HCT116 (cell line): ENCODE results near the gene CTSW. TPM values are rescaled to one million over a fixed set of nuclear protein-coding genes. Genes with fewer than 3 reads are reported as not detected.

Experiments
- ATAC-seq: fragments of 200-7000 bp; cut with Tn5 transposase; 2 replicates; pipeline ENCODE4 v1.9.1; 2020; ENCODE audit warnings: mild to moderate bottlenecking, moderate library complexity
- BruUV-seq: library from RNA; stranded (reverse); fragments of 400-500 nt; replicated peaks from 2 replicates; lab custom pipeline; 2021; lab: Mats Ljungman, UMichigan
- CTCF ChIA-PET: fragments of 300-600 bp; sonication (Branson Sonifier 250); formaldehyde crosslinking; loops from one replicate; lab custom pipeline; 2021; ENCODE audit warnings: antibody characterized with exemption; lab: Charles Lee
- POLR2A ChIA-PET: fragments of 300-600, 350-600 bp; sonication (Branson Sonifier 250); formaldehyde crosslinking; loops from one replicate; lab custom pipeline; 2021; ENCODE audit warnings: antibody characterized with exemption; lab: Charles Lee
- RAD21 ChIA-PET, 2 experiments: fragments of 300-600 bp; sonication (Branson Sonifier 250); formaldehyde crosslinking; loops; one replicate each; lab custom pipeline; 2023; ENCODE audit warnings: low total read pairs in 2 of 2; ENCODE audit not compliant: uncharacterized antibody in 2 of 2, unreplicated experiment in 2 of 2, low non-redundant PET in 1 of 2; lab: Charles Lee
- DNase-seq: peaks from one replicate; pipeline ENCODE4 v3.0.0-alpha.2; 2010; ENCODE audit warnings: low read depth, low spot score
- H2AFZ ChIP-seq: fragments of 200-600 bp; shearing (Covaris generic), sonication (generic); 2 replicates; pipeline ENCODE4 v1.6.1; 2017; ENCODE audit warnings: low read depth, mixed run types, mixed read lengths, antibody characterized with exemption, low read length; ENCODE audit not compliant: poor library complexity, severe bottlenecking
- H3K27ac ChIP-seq: 2 replicates; pipeline ENCODE4 v1.5.1; 2012; ENCODE audit warnings: low read depth, low read length
- H3K27me3 ChIP-seq: fragments of 200-600 bp; sonication (generic); 2 replicates; pipeline ENCODE4 v1.6.1; 2016; ENCODE audit warnings: mixed run types, low read length, mixed read lengths; ENCODE audit not compliant: insufficient read depth
- H3K36me3 ChIP-seq, 2 experiments: fragments of 200-500 bp in 1 of 2; fragments of 200-600 bp in 1 of 2; sonication (Bioruptor generic) in 1 of 2; sonication (generic) in 1 of 2; 2 replicates each; pipeline versions ENCODE4 v1.5.1 to v1.6.1; 2014 to 2016; ENCODE audit warnings: low read length in 2 of 2, inconsistent platforms in 1 of 2, mixed read lengths in 1 of 2, mixed run types in 1 of 2; ENCODE audit not compliant: insufficient read depth in 2 of 2, control insufficient read depth in 1 of 2
- H3K4me1 ChIP-seq, 2 experiments: fragments of 200-600 bp in 1 of 2; sonication (generic) in 1 of 2; 2 replicates each; pipeline versions ENCODE4 v1.5.1 to v1.6.1; 2012 to 2017; ENCODE audit warnings: low read length in 2 of 2, inconsistent platforms in 1 of 2, mild to moderate bottlenecking in 1 of 2, mixed read lengths in 1 of 2, mixed run types in 1 of 2, moderate library complexity in 1 of 2; ENCODE audit not compliant: insufficient read depth in 2 of 2, control insufficient read depth in 1 of 2
- H3K4me2 ChIP-seq: fragments of 200-600 bp; sonication (generic); 2 replicates; pipeline ENCODE4 v1.6.1; 2017; ENCODE audit warnings: mixed run types, low read length, mixed read lengths
- H3K4me3 ChIP-seq, 2 experiments: fragments of 200-600 bp in 1 of 2; sonication (generic) in 1 of 2; replicated peaks in 1 of 2; 2 replicates each; pipeline ENCODE4 v1.5.1; 2011 to 2016; ENCODE audit warnings: low read length in 2 of 2, control low read depth in 1 of 2, low read depth in 1 of 2, mild to moderate bottlenecking in 1 of 2, mixed read lengths in 1 of 2, mixed run types in 1 of 2
- H3K79me2 ChIP-seq: fragments of 200-600 bp; sonication (generic); 2 replicates; pipeline ENCODE4 v1.6.1; 2017; ENCODE audit warnings: mild to moderate bottlenecking, mixed run types, low read length, moderate library complexity, mixed read lengths; ENCODE audit not compliant: insufficient read depth
- H3K9ac ChIP-seq: fragments of 200-600 bp; sonication (generic); 2 replicates; pipeline ENCODE4 v1.6.1; 2016; ENCODE audit warnings: low read length, mixed read lengths
- H3K9me2 ChIP-seq: fragments of 200-600 bp; sonication (generic), shearing (Covaris generic); 2 replicates; pipeline ENCODE4 v1.6.1; 2017; ENCODE audit warnings: mixed run types, mild to moderate bottlenecking, moderate library complexity; ENCODE audit not compliant: insufficient read depth
- H3K9me3 ChIP-seq, 2 experiments: fragments of 200-500 bp in 1 of 2; fragments of 200-600 bp in 1 of 2; sonication (Bioruptor generic) in 1 of 2; sonication (generic) in 1 of 2; 2 replicates each; pipeline ENCODE4 v1.6.1; 2014 to 2017; ENCODE audit warnings: low read length in 2 of 2, mixed read lengths in 2 of 2, inconsistent platforms in 1 of 2, low read depth in 1 of 2, mild to moderate bottlenecking in 1 of 2, mixed run types in 1 of 2, moderate library complexity in 1 of 2; ENCODE audit not compliant: control insufficient read depth in 1 of 2, insufficient read depth in 1 of 2
- H4K20me1 ChIP-seq: fragments of 200-600 bp; sonication (generic), shearing (Covaris generic); 2 replicates; pipeline ENCODE4 v1.6.1; 2017; ENCODE audit warnings: mixed run types, mild to moderate bottlenecking, moderate library complexity; ENCODE audit not compliant: insufficient read depth
- ATF3 ChIP-seq: IDR thresholded peaks from 2 replicates; pipeline ENCODE4 v1.6.1; 2012
- ELF1 ChIP-seq: IDR thresholded peaks from 2 replicates; pipeline ENCODE4 v1.6.1; 2012; ENCODE audit warnings: low read depth, borderline replicate concordance
- EZH2 ChIP-seq: fragments of 200-600 bp; sonication (generic); IDR thresholded peaks from 2 replicates; pipeline ENCODE4 v1.6.1; 2017; ENCODE audit warnings: antibody characterized with exemption, mixed run types
- FOSL1 ChIP-seq: IDR thresholded peaks from 2 replicates; pipeline ENCODE4 v1.6.1; 2012; ENCODE audit warnings: low read depth
- JUND ChIP-seq: IDR thresholded peaks from 2 replicates; pipeline ENCODE4 v1.6.1; 2012
- POLR2A ChIP-seq: IDR thresholded peaks from 2 replicates; pipeline ENCODE4 v1.7.0; 2011; ENCODE audit warnings: borderline replicate concordance; ENCODE audit not compliant: insufficient read depth, insufficient read length; ENCODE audit errors: extremely low read depth
- RAD21 ChIP-seq: IDR thresholded peaks from 2 replicates; pipeline ENCODE4 v1.6.1; 2012; ENCODE audit warnings: low read depth, mild to moderate bottlenecking
- REST ChIP-seq: IDR thresholded peaks from 2 replicates; pipeline ENCODE4 v1.6.1; 2012; ENCODE audit warnings: low read depth
- SIN3A ChIP-seq: IDR thresholded peaks from 2 replicates; pipeline ENCODE4 v1.6.1; 2012; ENCODE audit warnings: low read depth
- SP1 ChIP-seq: IDR thresholded peaks from 2 replicates; pipeline ENCODE4 v1.6.1; 2012; ENCODE audit warnings: low read depth
- TCF7L2 ChIP-seq: IDR thresholded peaks from 2 replicates; pipeline ENCODE4 v1.7.0; 2011; ENCODE audit warnings: borderline replicate concordance, inconsistent platforms; ENCODE audit not compliant: insufficient read depth, insufficient read length; ENCODE audit errors: extremely low read depth
- intact Hi-C: fragments of 100-400 bp; cut with micrococcal nuclease; formaldehyde crosslinking; loops from 2 replicates; pipeline ENCODE4 v1.10.0; 2022
- total RNA-seq: library from RNA; stranded (reverse); gene quantifications from one replicate; pipeline ENCODE4 v1.2.1, GENCODE V29; 2021; ENCODE audit not compliant: unreplicated experiment
- TF ChIP-seq, protein P1 (sequence below), 3 experiments: fragments of 200-600 bp in 1 of 3; sonication (generic) in 1 of 3; IDR thresholded peaks in 2 of 3; conservative IDR thresholded peaks in 1 of 3; 2 replicates each; pipeline ENCODE4 v1.5.1; 2012 to 2017; ENCODE audit warnings: low read depth in 2 of 3, low read length in 2 of 3, antibody characterized with exemption in 1 of 3, borderline replicate concordance in 1 of 3, control low read depth in 1 of 3, mild to moderate bottlenecking in 1 of 3, mixed read lengths in 1 of 3, mixed run types in 1 of 3, moderate library complexity in 1 of 3; ENCODE audit not compliant: insufficient read depth in 1 of 3
- TF ChIP-seq, protein P2 (sequence below): IDR thresholded peaks from 2 replicates; pipeline ENCODE4 v1.6.1; 2011; ENCODE audit warnings: mild to moderate bottlenecking, low read length, moderate library complexity; ENCODE audit not compliant: insufficient replicate concordance; ENCODE audit errors: extremely low read depth

CTSW gene
- total RNA-seq, 1 experiment from 2014 or later: not detected

DNA sequence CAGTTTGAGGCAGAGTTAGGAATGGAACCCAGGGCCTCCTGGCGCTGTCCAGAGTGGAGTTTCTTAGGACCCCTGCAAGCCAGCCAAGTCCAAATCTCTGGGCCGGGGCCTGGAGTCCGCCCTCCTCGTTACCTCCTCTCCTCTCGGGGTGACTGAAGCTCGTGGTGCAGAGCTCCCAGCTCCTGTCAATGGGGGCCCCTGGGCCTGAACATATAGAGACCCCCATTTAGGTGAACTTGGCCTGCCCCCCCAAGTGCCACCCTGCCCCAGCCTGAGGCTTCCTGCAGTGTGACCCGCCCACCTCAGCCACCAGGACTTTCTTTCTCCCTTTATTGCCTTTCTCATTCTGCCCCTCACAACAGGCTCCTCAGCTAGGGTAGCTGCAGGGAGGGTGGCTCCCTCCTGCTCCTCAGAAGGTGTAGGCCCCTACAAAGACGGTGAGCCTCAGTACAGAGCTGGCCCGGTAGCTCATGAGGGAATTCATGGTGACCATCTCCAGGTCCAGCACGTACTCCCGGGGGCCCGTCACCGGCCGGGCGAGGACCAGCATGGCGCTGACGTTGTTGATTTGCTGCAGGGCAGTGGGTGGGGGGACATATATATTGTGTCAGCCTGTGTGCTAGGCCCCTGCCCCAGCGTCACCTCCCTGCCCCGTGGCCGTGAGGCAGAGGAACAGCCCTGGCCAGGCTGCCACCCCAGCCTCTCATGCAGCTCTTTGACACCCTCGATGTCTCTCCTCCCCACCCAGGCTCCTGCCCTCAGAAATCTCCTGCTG lies 12.9 kb upstream of the CTSW start:
- ChIA-PET CTCF (no interaction called here), POLR2A (interaction anchor here (1.3 kb wide), 1 partner anchor 23 kb away, joined by 4 read pairs; the partner anchor contains the start of gene CCDC85B), RAD21 (no interaction called here)
- H3K36me3 ChIP-seq: peaks cover 7 to 18% of the 10 kb centered on the region in 2 experiments; a peak in 3 of 4 replicates
- no peak overlapping the region for H3K27ac ChIP-seq
- no peak for ATAC-seq
- peaks cover 6 to 7% of the 10 kb centered on the region in 2 experiments for H3K4me1 ChIP-seq
- intact Hi-C loops: no loop called here
- H3K9me2 ChIP-seq: no peaks in the 10 kb centered on the region
- H3K4me3 ChIP-seq: no peak overlapping the region
- no peaks in the 10 kb centered on the region for H3K9me3 ChIP-seq
- H3K27me3 ChIP-seq: no peaks in the 10 kb centered on the region
- H3K4me2 ChIP-seq: no peak overlapping the region
- TF ChIP-seq, protein P1, sequence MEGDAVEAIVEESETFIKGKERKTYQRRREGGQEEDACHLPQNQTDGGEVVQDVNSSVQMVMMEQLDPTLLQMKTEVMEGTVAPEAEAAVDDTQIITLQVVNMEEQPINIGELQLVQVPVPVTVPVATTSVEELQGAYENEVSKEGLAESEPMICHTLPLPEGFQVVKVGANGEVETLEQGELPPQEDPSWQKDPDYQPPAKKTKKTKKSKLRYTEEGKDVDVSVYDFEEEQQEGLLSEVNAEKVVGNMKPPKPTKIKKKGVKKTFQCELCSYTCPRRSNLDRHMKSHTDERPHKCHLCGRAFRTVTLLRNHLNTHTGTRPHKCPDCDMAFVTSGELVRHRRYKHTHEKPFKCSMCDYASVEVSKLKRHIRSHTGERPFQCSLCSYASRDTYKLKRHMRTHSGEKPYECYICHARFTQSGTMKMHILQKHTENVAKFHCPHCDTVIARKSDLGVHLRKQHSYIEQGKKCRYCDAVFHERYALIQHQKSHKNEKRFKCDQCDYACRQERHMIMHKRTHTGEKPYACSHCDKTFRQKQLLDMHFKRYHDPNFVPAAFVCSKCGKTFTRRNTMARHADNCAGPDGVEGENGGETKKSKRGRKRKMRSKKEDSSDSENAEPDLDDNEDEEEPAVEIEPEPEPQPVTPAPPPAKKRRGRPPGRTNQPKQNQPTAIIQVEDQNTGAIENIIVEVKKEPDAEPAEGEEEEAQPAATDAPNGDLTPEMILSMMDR (IDR thresholded peaks at IDR 0.05 in 2 of 3, conservative IDR thresholded peaks at IDR 0.05 in 1 of 3; ENCODE audit: borderline replicate concordance in 1 of 3, insufficient read depth in 1 of 3, low read depth in 2 of 3, low read length in 2 of 3): no peak
- TF ChIP-seq JUND (no peak), ATF3 (no peak), SP1 (no peak), ELF1 (no peak), POLR2A (no peak), REST (no peak), RAD21 (no peak), SIN3A (no peak), EZH2 (no peak), FOSL1 (no peak), TCF7L2 (no peak)
- TF ChIP-seq, protein P2, sequence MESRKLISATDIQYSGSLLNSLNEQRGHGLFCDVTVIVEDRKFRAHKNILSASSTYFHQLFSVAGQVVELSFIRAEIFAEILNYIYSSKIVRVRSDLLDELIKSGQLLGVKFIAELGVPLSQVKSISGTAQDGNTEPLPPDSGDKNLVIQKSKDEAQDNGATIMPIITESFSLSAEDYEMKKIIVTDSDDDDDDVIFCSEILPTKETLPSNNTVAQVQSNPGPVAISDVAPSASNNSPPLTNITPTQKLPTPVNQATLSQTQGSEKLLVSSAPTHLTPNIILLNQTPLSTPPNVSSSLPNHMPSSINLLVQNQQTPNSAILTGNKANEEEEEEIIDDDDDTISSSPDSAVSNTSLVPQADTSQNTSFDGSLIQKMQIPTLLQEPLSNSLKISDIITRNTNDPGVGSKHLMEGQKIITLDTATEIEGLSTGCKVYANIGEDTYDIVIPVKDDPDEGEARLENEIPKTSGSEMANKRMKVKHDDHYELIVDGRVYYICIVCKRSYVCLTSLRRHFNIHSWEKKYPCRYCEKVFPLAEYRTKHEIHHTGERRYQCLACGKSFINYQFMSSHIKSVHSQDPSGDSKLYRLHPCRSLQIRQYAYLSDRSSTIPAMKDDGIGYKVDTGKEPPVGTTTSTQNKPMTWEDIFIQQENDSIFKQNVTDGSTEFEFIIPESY: no peak
- BruUV-seq: no TSS peak
- no peak for DNase-seq
- H3K79me2 ChIP-seq: peaks cover 12% of the 10 kb centered on the region
- H3K9ac ChIP-seq: no peak overlapping the region
- no peak overlapping the region for H2AFZ ChIP-seq
- no peaks in the 10 kb centered on the region for H4K20me1 ChIP-seq
